GM12892 (cell line): ENCODE data around the gene LMBRD2.

Experiments
- POLR2A ChIP-seq: IDR thresholded peaks from 2 replicates; pipeline ENCODE4 v1.6.1; 2011; ENCODE audit warnings: low read depth, low read length, control low read depth
- POLR2AphosphoS5 ChIP-seq: IDR thresholded peaks from 2 replicates; pipeline ENCODE4 v1.6.1; 2011; ENCODE audit warnings: low read depth, low read length, control low read depth
- TAF1 ChIP-seq: IDR thresholded peaks from 2 replicates; pipeline ENCODE4 v1.6.1; 2011; ENCODE audit warnings: low read depth, mild to moderate bottlenecking, control low read depth, low read length, borderline replicate concordance

GRCh38 chr5:36156619-36157018, 4.9 kb upstream of the LMBRD2 start:
- no peak for TF ChIP-seq POLR2A
- TF ChIP-seq TAF1, result no peak
- TF ChIP-seq POLR2AphosphoS5, result no peak
